Cortex of kidney (tissue), 1 donor: ENCODE measurements around the gene HSDL2.
"Not testable (repeated sequence)": the region's sequence is repeated elsewhere in the genome, so short reads cannot be mapped to it uniquely, and the experiment has no call there.

Experiments used
- DNase-seq: peaks from one replicate; lab custom pipeline; 2025; lab: John Stamatoyannopoulos, UW

HSDL2 gene

GRCh38 chr9:112380102-112380824 is at the start of gene HSDL2:
TSS of gene HSDL2 (plus strand) at chr9:112380108. CDS start at chr9:112380164, 56 bp downstream.
- no peak for DNase-seq

- DNase-seq = no peak
Measured at GRCh38 chr9:112331674-112331952, 48.3 kb upstream of the HSDL2 start.

GRCh38 chr9:112332214-112332613 is 47.7 kb upstream of the HSDL2 start:
- no peak for DNase-seq

GRCh38 chr9:112332674-112332976 is 47.3 kb upstream of the HSDL2 start:
- DNase-seq = no peak

- DNase-seq = peak; percentile 36
Measured at GRCh38 chr9:112332977-112333638, 46.8 kb upstream of the HSDL2 start, which contains the start of gene PTBP3. TSS of gene PTBP3 (minus strand) at chr9:112333619. CDS start at chr9:112297865, 35,754 bp downstream.

GRCh38 chr9:112333639-112334431 is 46.1 kb upstream of the HSDL2 start:
- peak; percentile 44 for DNase-seq

GRCh38 chr9:112334432-112334841 is 45.5 kb upstream of the HSDL2 start:
- no peak for DNase-seq

GRCh38 chr9:112337547-112337946 is 42.4 kb upstream of the HSDL2 start:
- no peak for DNase-seq

GRCh38 chr9:112338561-112338960 is 41.3 kb upstream of the HSDL2 start:
- no peak for DNase-seq

GRCh38 chr9:112339886-112340285 is 40.0 kb upstream of the HSDL2 start:
- DNase-seq = no peak

GRCh38 chr9:112341730-112342129 is 38.2 kb upstream of the HSDL2 start:
- DNase-seq = no peak

GRCh38 chr9:112348257-112349007 is 31.5 kb upstream of the HSDL2 start:
- no peak for DNase-seq

- DNase-seq = no peak
Measured at GRCh38 chr9:112349008-112349333, 30.9 kb upstream of the HSDL2 start.

GRCh38 chr9:112351184-112351583 is 28.7 kb upstream of the HSDL2 start:
- no peak for DNase-seq

GRCh38 chr9:112352209-112352608 is 27.7 kb upstream of the HSDL2 start:
- DNase-seq = no peak

GRCh38 chr9:112354081-112354743 is 25.7 kb upstream of the HSDL2 start:
- no peak for DNase-seq

- no peak for DNase-seq
Measured at GRCh38 chr9:112355427-112355897, 24.4 kb upstream of the HSDL2 start.

GRCh38 chr9:112360047-112360804 is 19.7 kb upstream of the HSDL2 start:
- no peak for DNase-seq

GRCh38 chr9:112361601-112362000 is 18.3 kb upstream of the HSDL2 start:
- no peak for DNase-seq

- no peak for DNase-seq
Measured at GRCh38 chr9:112364761-112365160, 15.1 kb upstream of the HSDL2 start.

GRCh38 chr9:112365257-112365656 is 14.7 kb upstream of the HSDL2 start:
- DNase-seq = not testable (repeated sequence)
